Endodermal cell (in vitro differentiated cells): ENCODE measurements around the gene CORIN. TPM values are rescaled to one million over a fixed set of nuclear protein-coding genes. Genes with fewer than 3 reads are reported as not detected.

Source experiments
- DNase-seq: peaks from one replicate; pipeline ENCODE4 v3.0.0-alpha.2; 2017
- H3K27ac ChIP-seq: 2 replicates; pipeline ENCODE4 v1.5.1; 2013; ENCODE audit warnings: mild to moderate bottlenecking, low read depth, low read length, moderate library complexity
- H3K27me3 ChIP-seq: 2 replicates; pipeline ENCODE4 v1.6.1; 2013; ENCODE audit warnings: mild to moderate bottlenecking, low read length, moderate library complexity; ENCODE audit not compliant: insufficient read depth, control insufficient read depth, poor library complexity, severe bottlenecking
- H3K36me3 ChIP-seq: 2 replicates; pipeline ENCODE4 v1.7.0; 2013; ENCODE audit warnings: mild to moderate bottlenecking, low read length, moderate library complexity; ENCODE audit not compliant: control insufficient read depth, insufficient read depth
- H3K4me1 ChIP-seq: one replicate; pipeline ENCODE4 v1.7.0; 2013; ENCODE audit warnings: low read length; ENCODE audit not compliant: control insufficient read depth, insufficient read depth
- H3K4me3 ChIP-seq: 2 replicates; pipeline ENCODE4 v1.5.1; 2013; ENCODE audit warnings: mild to moderate bottlenecking, low read length, moderate library complexity
- H3K9ac ChIP-seq: 2 replicates; pipeline ENCODE4 v1.6.1; 2013; ENCODE audit warnings: mild to moderate bottlenecking, low read length, moderate library complexity; ENCODE audit not compliant: poor library complexity, severe bottlenecking; ENCODE audit errors: extremely low read depth
- H3K9me3 ChIP-seq: 2 replicates; pipeline ENCODE4 v1.6.1; 2013; ENCODE audit warnings: mild to moderate bottlenecking, low read length, moderate library complexity; ENCODE audit not compliant: control insufficient read depth
- H3K27ac Mint-ChIP-seq: 2 replicates; pipeline ENCODE4 v1.8.0; 2020; ENCODE audit warnings: mixed read lengths
- H3K27me3 Mint-ChIP-seq: 2 replicates; pipeline ENCODE4 v1.8.0; 2021; ENCODE audit warnings: mild to moderate bottlenecking, mixed read lengths; ENCODE audit not compliant: insufficient read depth
- H3K36me3 Mint-ChIP-seq: 2 replicates; pipeline ENCODE4 v1.8.0; 2020; ENCODE audit warnings: low read depth, mixed read lengths
- H3K4me1 Mint-ChIP-seq: 2 replicates; pipeline ENCODE4 v1.8.0; 2020; ENCODE audit warnings: mixed read lengths
- H3K4me3 Mint-ChIP-seq: 2 replicates; pipeline ENCODE4 v1.8.0; 2020; ENCODE audit warnings: mild to moderate bottlenecking, moderate library complexity, mixed read lengths
- H3K9me3 Mint-ChIP-seq: 2 replicates; pipeline ENCODE4 v1.8.0; 2020; ENCODE audit warnings: mild to moderate bottlenecking, mixed read lengths
- CTCF ChIP-seq: fragments of 200-600 bp; sonication (generic); conservative IDR thresholded peaks from 2 replicates; pipeline ENCODE4 v1.5.0; 2021; ENCODE audit warnings: antibody characterized with exemption, mild to moderate bottlenecking
- WGBS, 2 experiments: methylation state at CpG; one replicate each; pipeline versions ENCODE4 v1.1.5 to v1.1.7; 2013; ENCODE audit warnings: missing lambda C conversion rate in 2 of 2, mixed read lengths in 1 of 2; ENCODE audit not compliant: insufficient coverage in 1 of 2, insufficient read length in 1 of 2; 5-methylcytosine and 5-hydroxymethylcytosine counted together
- total RNA-seq, 2 donors: library from RNA; stranded (reverse); fragmentation: NEBNext Ultra II Directional in 1 of 2; extraction: Animal tissue kit (Norgen Biotek cat#: 25700) in 1 of 2; gene quantifications; 2 replicates in 1 of 2; 3 replicates in 1 of 2; pipeline ENCODE4 v1.2.1, GENCODE V29; 2021

CORIN gene
- total RNA-seq, 2 donors from 2014 or later, result 0.53 TPM; not detected in 1

GRCh38 chr4:47715716-47716416, 122.0 kb downstream of the CORIN start:
- Mint-ChIP-seq H3K36me3 (no peaks in the 10 kb centered on the region), H3K27me3 (no peaks in the 10 kb centered on the region), H3K9me3 (no peaks in the 10 kb centered on the region), H3K4me3 (no peak overlapping the region), H3K4me1 (peaks cover 21% of the 10 kb centered on the region), H3K27ac (no peak overlapping the region)
- no peaks in the 10 kb centered on the region for H3K36me3 ChIP-seq
- TF ChIP-seq CTCF, result no peak
- peaks cover 6% of the 10 kb centered on the region for H3K4me1 ChIP-seq
- no peak overlapping the region for H3K9ac ChIP-seq
- H3K4me3 ChIP-seq, result no peak overlapping the region
- no peaks in the 10 kb centered on the region for H3K27me3 ChIP-seq
- DNase-seq, result no peak
- H3K27ac ChIP-seq, result no peak overlapping the region
- H3K9me3 ChIP-seq, result no peaks in the 10 kb centered on the region
- WGBS, 2 experiments, result 72 to 85% methylated on average over 2 to 3 of the region's 3 CpGs

GRCh38 chr4:47714269-47714668, 123.6 kb downstream of the CORIN start:
- no peak for TF ChIP-seq CTCF
- Histone ChIP-seq H3K4me3 (no peak overlapping the region), H3K27ac (no peak overlapping the region), H3K9me3 (no peaks in the 10 kb centered on the region), H3K36me3 (no peaks in the 10 kb centered on the region), H3K4me1 (peaks cover 6% of the 10 kb centered on the region), H3K9ac (no peak overlapping the region), H3K27me3 (no peaks in the 10 kb centered on the region)
- peaks cover 21% of the 10 kb centered on the region for H3K4me1 Mint-ChIP-seq
- no peaks in the 10 kb centered on the region for H3K36me3 Mint-ChIP-seq
- no peaks in the 10 kb centered on the region for H3K9me3 Mint-ChIP-seq
- no peak for DNase-seq
- no peaks in the 10 kb centered on the region for H3K27me3 Mint-ChIP-seq
- no peak overlapping the region for H3K27ac Mint-ChIP-seq
- WGBS, 2 experiments, result 84 to 100% methylated on average over 1 of the region's 2 CpGs
- H3K4me3 Mint-ChIP-seq, result no peak overlapping the region

- no peaks in the 10 kb centered on the region for H3K36me3 Mint-ChIP-seq
These were observed 124.6 kb downstream of the CORIN start for GRCh38 chr4:47713129-47713834.

More at GRCh38 chr4:47713129-47713834, 124.6 kb downstream of the CORIN start:
- Mint-ChIP-seq H3K27me3 (no peaks in the 10 kb centered on the region), H3K9me3 (no peaks in the 10 kb centered on the region), H3K4me3 (no peak overlapping the region), H3K27ac (no peak overlapping the region), H3K4me1 (peaks cover 21% of the 10 kb centered on the region)
- H3K4me1 ChIP-seq, result peaks cover 6% of the 10 kb centered on the region
- TF ChIP-seq CTCF, result no peak
- H3K27me3 ChIP-seq, result no peaks in the 10 kb centered on the region
- H3K9ac ChIP-seq, result no peak overlapping the region
- DNase-seq, result no peak
- H3K9me3 ChIP-seq, result no peaks in the 10 kb centered on the region
- 81 to 84% methylated on average over 4 to 6 of the region's 6 CpGs for WGBS, 2 experiments
- H3K27ac ChIP-seq, result no peak overlapping the region
- no peak overlapping the region for H3K4me3 ChIP-seq
- H3K36me3 ChIP-seq, result no peaks in the 10 kb centered on the region
